GM21737 (cell line): ENCODE results near the gene LBX2.
A peak's percentile ranks its signal among the peaks of the same experiment; 100 is the strongest.

Source experiments
- ATAC-seq: cut with Tn5 transposase; IDR thresholded peaks from one replicate; pipeline ENCODE4 v1.9.1; 2021; ENCODE audit warnings: mild to moderate bottlenecking, moderate library complexity; ENCODE audit not compliant: unreplicated experiment

LBX2 gene

GRCh38 chr2:74526649-74527230 is 27.3 kb upstream of the LBX2 start:
- ATAC-seq: no peak

GRCh38 chr2:74525717-74526648 is 26.6 kb upstream of the LBX2 start, which contains the start of gene DQX1:
Gene DQX1, minus strand, starts transcription at chr2:74526231. Its CDS starts 502 bp downstream, at chr2:74525729.
- no peak for ATAC-seq

GRCh38 chr2:74524955-74525716 is 25.7 kb upstream of the LBX2 start:
- no peak for ATAC-seq

- ATAC-seq: no peak
Observed at GRCh38 chr2:74524005-74524404, 24.6 kb upstream of the LBX2 start.

- no peak for ATAC-seq
Observed at GRCh38 chr2:74522516-74522915, 23.1 kb upstream of the LBX2 start.

GRCh38 chr2:74516650-74517049 is 17.2 kb upstream of the LBX2 start:
- ATAC-seq: no peak

GRCh38 chr2:74515981-74516633 is 16.7 kb upstream of the LBX2 start:
- peak; percentile 54 for ATAC-seq

- no peak for ATAC-seq
Observed at GRCh38 chr2:74515271-74515980, 16.0 kb upstream of the LBX2 start.

- no peak for ATAC-seq
Observed at GRCh38 chr2:74514368-74515270, 15.2 kb upstream of the LBX2 start, which contains the start of gene TLX2. Gene TLX2, plus strand, starts transcription at chr2:74514450. Its CDS starts 357 bp downstream, at chr2:74514807.

- no peak for ATAC-seq
Observed at GRCh38 chr2:74513605-74514367, 14.4 kb upstream of the LBX2 start.

- ATAC-seq: no peak
Observed at GRCh38 chr2:74512744-74513604, 13.6 kb upstream of the LBX2 start.

GRCh38 chr2:74511104-74511989 is 11.9 kb upstream of the LBX2 start:
- no peak for ATAC-seq

- no peak for ATAC-seq
Observed at GRCh38 chr2:74510272-74510671, 10.9 kb upstream of the LBX2 start.

- peak; percentile 5 for ATAC-seq
Observed at GRCh38 chr2:74507926-74508520, 8.6 kb upstream of the LBX2 start.

- peak; percentile 84 for ATAC-seq
Observed at GRCh38 chr2:74507145-74507925, 7.9 kb upstream of the LBX2 start, which contains the start of gene PCGF1. Gene PCGF1, minus strand, starts transcription at chr2:74507695. Its CDS starts 27 bp downstream, at chr2:74507668.
